Neuronal stem cell (in vitro differentiated cells): ENCODE results near the gene GNG3.
"Not testable (repeated sequence)": the region's sequence is repeated elsewhere in the genome, so short reads cannot be mapped to it uniquely, and the experiment has no call there.

Experiments
- DNase-seq: peaks from one replicate; pipeline ENCODE4 v3.0.0-alpha.2; 2013; ENCODE audit warnings: low spot score
- H2AFZ ChIP-seq: one replicate; pipeline ENCODE4 v1.6.1; 2013; ENCODE audit warnings: mild to moderate bottlenecking, low read length, inconsistent platforms
- H2AK5ac ChIP-seq: 2 replicates; pipeline ENCODE4 v1.6.1; 2013; ENCODE audit warnings: low read depth, mild to moderate bottlenecking, inconsistent platforms, low read length, moderate library complexity, mixed read lengths
- H2BK120ac ChIP-seq: 2 replicates; pipeline ENCODE4 v1.6.1; 2013; ENCODE audit warnings: low read depth, mild to moderate bottlenecking, inconsistent platforms, low read length, moderate library complexity, mixed read lengths
- H2BK12ac ChIP-seq: one replicate; pipeline ENCODE4 v1.6.1; 2013; ENCODE audit warnings: low read length, inconsistent platforms
- H2BK15ac ChIP-seq: 2 replicates; pipeline ENCODE4 v1.6.1; 2013; ENCODE audit warnings: mild to moderate bottlenecking, low read length, inconsistent platforms, mixed read lengths
- H2BK5ac ChIP-seq: one replicate; pipeline ENCODE4 v1.6.1; 2013; ENCODE audit warnings: inconsistent platforms, mild to moderate bottlenecking, low read length, moderate library complexity
- H3K14ac ChIP-seq: one replicate; pipeline ENCODE4 v1.6.1; 2013; ENCODE audit warnings: low read length, inconsistent platforms
- H3K18ac ChIP-seq: 2 replicates; pipeline ENCODE4 v1.6.1; 2013; ENCODE audit warnings: low read length, inconsistent platforms
- H3K23ac ChIP-seq: 2 replicates; pipeline ENCODE4 v1.6.1; 2013; ENCODE audit warnings: low read depth, mild to moderate bottlenecking, mixed read lengths, low read length, inconsistent platforms; ENCODE audit not compliant: poor library complexity
- H3K27ac ChIP-seq: replicated peaks from 3 replicates; pipeline ENCODE4 v1.5.1; 2013; ENCODE audit warnings: low read length, inconsistent platforms
- H3K27me3 ChIP-seq, 3 experiments: 2 replicates each; pipeline ENCODE4 v1.6.1; 2013; ENCODE audit warnings: low read length in 3 of 3, mild to moderate bottlenecking in 2 of 3, inconsistent platforms in 1 of 3, low read depth in 1 of 3, mixed read lengths in 1 of 3, moderate library complexity in 1 of 3; ENCODE audit not compliant: control insufficient read depth in 3 of 3, insufficient read depth in 3 of 3
- H3K36me3 ChIP-seq, 2 donors: replicated peaks in 1 of 2; 2 replicates each; pipeline ENCODE4 v1.6.1; 2013; ENCODE audit warnings: low read length in 2 of 2; ENCODE audit not compliant: control insufficient read depth in 2 of 2, insufficient read depth in 2 of 2
- H3K4ac ChIP-seq: 2 replicates; pipeline ENCODE4 v1.6.1; 2013; ENCODE audit warnings: inconsistent platforms, mild to moderate bottlenecking, low read length, moderate library complexity
- H3K4me1 ChIP-seq, 2 donors: 1 replicate in 1 of 2; 2 replicates in 1 of 2; pipeline ENCODE4 v1.6.1; 2013; ENCODE audit warnings: low read length in 2 of 2, low read depth in 1 of 2; ENCODE audit not compliant: control insufficient read depth in 2 of 2, insufficient read depth in 1 of 2
- H3K4me2 ChIP-seq: one replicate; pipeline ENCODE4 v1.6.1; 2013; ENCODE audit warnings: mild to moderate bottlenecking, low read length, inconsistent platforms; ENCODE audit not compliant: insufficient read depth, poor library complexity, severe bottlenecking
- H3K4me3 ChIP-seq, 2 donors: 2 replicates each; pipeline ENCODE4 v1.5.1; 2013; ENCODE audit warnings: low read length in 2 of 2, mild to moderate bottlenecking in 2 of 2, inconsistent platforms in 1 of 2, moderate library complexity in 1 of 2
- H3K79me1 ChIP-seq: one replicate; pipeline ENCODE4 v1.6.1; 2013; ENCODE audit warnings: low read depth, mild to moderate bottlenecking, inconsistent platforms, low read length, moderate library complexity
- H3K9ac ChIP-seq: one replicate; pipeline ENCODE4 v1.6.1; 2013; ENCODE audit warnings: mild to moderate bottlenecking, low read depth, low read length, inconsistent platforms; ENCODE audit not compliant: poor library complexity
- H3K9me3 ChIP-seq, 2 donors: replicated peaks in 1 of 2; 2 replicates each; pipeline versions ENCODE3 to v1.6.1; 2013; ENCODE audit warnings: low read length in 2 of 2, mild to moderate bottlenecking in 2 of 2, inconsistent platforms in 1 of 2, low read depth in 1 of 2, mixed read lengths in 1 of 2, moderate library complexity in 1 of 2; ENCODE audit not compliant: control insufficient read depth in 2 of 2, insufficient read depth in 1 of 2
- H4K8ac ChIP-seq: one replicate; pipeline ENCODE4 v1.6.1; 2013; ENCODE audit warnings: low read depth, mild to moderate bottlenecking, inconsistent platforms, low read length, moderate library complexity
- H4K91ac ChIP-seq: one replicate; pipeline ENCODE4 v1.6.1; 2013; ENCODE audit warnings: low read length, low read depth, mild to moderate bottlenecking, inconsistent platforms; ENCODE audit not compliant: poor library complexity
- WGBS, 2 donors: extraction: QIAGEN DNeasy Blood & Tissue Kit; methylation state at CpG; one replicate each; pipeline ENCODE4 v1.1.7; 2013; ENCODE audit warnings: missing lambda C conversion rate in 2 of 2, mixed read lengths in 1 of 2; ENCODE audit not compliant: insufficient read length in 2 of 2, insufficient replicate concordance in 1 of 2; ENCODE audit errors: extremely low coverage in 2 of 2; 5-methylcytosine and 5-hydroxymethylcytosine counted together

Gene GNG3

DNA sequence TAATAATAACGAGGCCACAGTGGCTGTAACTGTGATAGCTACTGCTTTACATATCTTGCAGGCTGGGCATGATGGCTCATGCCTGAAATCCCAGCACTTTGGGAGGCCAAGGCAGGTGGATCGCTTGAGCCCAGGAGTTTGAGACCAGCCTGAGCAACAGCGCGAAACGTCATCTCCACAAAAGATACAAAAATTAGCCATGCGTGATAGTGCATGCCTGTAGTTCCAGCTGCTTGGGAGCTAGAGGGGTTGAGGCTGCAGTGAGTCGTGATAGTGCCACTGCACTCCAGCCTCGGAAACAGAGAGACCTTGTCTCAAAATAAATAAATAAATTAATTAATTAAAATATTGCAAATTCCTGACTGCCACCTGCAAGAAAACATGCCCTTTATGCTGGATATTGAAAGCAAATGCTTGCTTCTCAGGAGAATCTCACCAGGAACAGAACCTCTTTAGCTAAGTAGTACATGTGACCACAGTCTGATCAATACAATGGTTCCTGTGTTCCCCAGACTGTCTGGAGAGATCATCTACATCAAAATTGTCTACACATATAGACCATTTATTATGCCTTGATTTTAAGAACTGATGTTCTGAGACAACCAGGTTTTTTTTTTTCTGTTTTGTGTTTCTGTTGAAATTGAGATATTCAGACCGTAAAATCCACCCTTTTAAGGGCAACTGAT, 40.1 kb downstream of the GNG3 start:
- no peak overlapping the region for H3K4ac ChIP-seq
- H3K4me3 ChIP-seq, result no peak overlapping the region
- H2BK5ac ChIP-seq, result no peak overlapping the region
- no peak overlapping the region for H3K14ac ChIP-seq
- H3K23ac ChIP-seq, result no peak overlapping the region
- H3K36me3 ChIP-seq, result peaks cover 8 to 13% of the 10 kb centered on the region in 2 donors
- no peak overlapping the region for H4K91ac ChIP-seq
- no peak overlapping the region for H2BK15ac ChIP-seq
- no peak overlapping the region for H2BK120ac ChIP-seq
- H3K27ac ChIP-seq, result no peak overlapping the region
- H3K18ac ChIP-seq, result no peak overlapping the region
- H2AFZ ChIP-seq, result no peak overlapping the region
- peaks cover 5% of the 10 kb centered on the region for H3K79me1 ChIP-seq
- no peaks in the 10 kb centered on the region for H3K27me3 ChIP-seq
- H3K9ac ChIP-seq, result no peak overlapping the region
- no peaks in the 10 kb centered on the region for H3K9me3 ChIP-seq
- no peak overlapping the region for H2BK12ac ChIP-seq
- DNase-seq, result no peak
- H3K4me2 ChIP-seq, result no peak overlapping the region
- no peak overlapping the region for H2AK5ac ChIP-seq
- H3K4me1 ChIP-seq, result no peaks in the 10 kb centered on the region
- no CpG with 5 or more reads among the region's 9 CpGs for WGBS, 2 donors
- H4K8ac ChIP-seq, result no peak overlapping the region

DNA sequence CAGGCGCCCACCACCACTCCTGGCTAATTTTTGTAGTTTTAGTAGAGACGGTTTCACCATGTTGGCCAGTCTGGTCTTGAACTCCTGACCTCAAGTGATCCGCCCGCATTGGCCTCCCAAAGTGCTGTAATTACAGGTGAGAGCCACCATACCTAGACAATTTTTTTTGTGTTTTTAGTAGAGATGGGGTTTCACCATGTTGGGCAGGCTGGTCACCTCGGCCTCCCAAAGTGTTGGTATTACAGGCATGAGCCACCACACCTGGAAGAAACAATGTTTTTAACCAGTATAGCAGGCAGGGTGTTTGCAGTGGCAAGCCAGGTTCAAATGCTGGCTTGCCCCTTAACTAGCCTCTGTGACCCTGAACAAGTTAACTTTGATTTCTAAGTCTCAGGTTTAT, 42.5 kb downstream of the GNG3 start:
- H3K4me1 ChIP-seq, H3K23ac ChIP-seq, H2AK5ac ChIP-seq, H3K27me3 ChIP-seq, H3K4ac ChIP-seq, H4K91ac ChIP-seq, H4K8ac ChIP-seq, H2BK12ac ChIP-seq, H2BK120ac ChIP-seq, H3K4me3 ChIP-seq, DNase-seq, H3K27ac ChIP-seq, H3K4me2 ChIP-seq, H3K9ac ChIP-seq, H2BK15ac ChIP-seq, H3K14ac ChIP-seq, H3K9me3 ChIP-seq, H2AFZ ChIP-seq, H2BK5ac ChIP-seq, H3K18ac ChIP-seq: not testable (repeated sequence)
- no CpG with 5 or more reads among the region's 5 CpGs for WGBS, 2 donors
- H3K79me1 ChIP-seq, result peaks cover 11% of the 10 kb centered on the region
- peaks cover 12 to 20% of the 10 kb centered on the region in 2 donors for H3K36me3 ChIP-seq

DNA sequence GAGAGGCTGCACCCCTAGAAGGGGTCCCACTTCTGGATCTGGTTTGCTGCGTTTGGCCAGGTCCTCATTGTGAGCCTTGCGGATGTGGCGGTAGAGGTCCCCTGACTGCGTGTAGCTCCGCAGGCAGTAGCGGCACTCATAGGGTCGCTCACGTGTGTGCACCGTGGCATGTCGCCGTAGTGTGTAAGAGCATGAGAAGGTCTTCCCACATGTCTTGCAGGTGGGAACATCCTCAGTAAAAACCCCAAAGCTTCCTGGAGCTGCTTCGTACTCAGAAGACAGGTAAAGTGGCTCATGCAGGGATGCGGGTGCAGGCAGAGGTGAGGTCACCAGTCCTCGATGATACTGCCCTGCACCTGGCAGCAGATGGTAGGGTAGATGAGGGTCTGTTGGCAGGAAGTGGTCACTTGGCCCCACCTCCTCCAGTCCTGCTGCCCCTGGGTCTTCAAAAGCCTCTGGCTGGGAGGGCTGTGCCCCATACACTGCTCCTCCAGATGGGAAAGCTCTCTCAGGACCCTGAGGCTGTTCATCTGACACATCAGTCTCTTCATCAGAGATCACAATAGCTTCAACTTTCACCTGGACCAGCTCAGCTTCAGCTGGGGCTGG, 44.8 kb downstream of the GNG3 start:
- no peaks in the 10 kb centered on the region for H3K9me3 ChIP-seq
- H3K79me1 ChIP-seq, result peaks cover 11% of the 10 kb centered on the region
- no peak overlapping the region for H3K27ac ChIP-seq
- H3K9ac ChIP-seq, result no peak overlapping the region
- no peak overlapping the region for H2AFZ ChIP-seq
- H3K4me3 ChIP-seq, result peak overlapping the region in 1 of 2 donors; percentile 39
- H2BK12ac ChIP-seq, result no peak overlapping the region
- H3K18ac ChIP-seq, result no peak overlapping the region
- H3K14ac ChIP-seq, result no peak overlapping the region
- DNase-seq, result no peak
- no peak overlapping the region for H3K23ac ChIP-seq
- H3K36me3 ChIP-seq, result peaks cover 12 to 20% of the 10 kb centered on the region in 2 donors
- H3K27me3 ChIP-seq, result no peaks in the 10 kb centered on the region
- peaks cover 4 to 5% of the 10 kb centered on the region in 2 donors for H3K4me1 ChIP-seq
- H4K8ac ChIP-seq, result no peak overlapping the region
- H2BK15ac ChIP-seq, result no peak overlapping the region
- no peak overlapping the region for H2BK120ac ChIP-seq
- no peak overlapping the region for H2BK5ac ChIP-seq
- no peak overlapping the region for H2AK5ac ChIP-seq
- H3K4ac ChIP-seq, result no peak overlapping the region
- WGBS, 2 donors, result no CpG with 5 or more reads among the region's 14 CpGs
- H3K4me2 ChIP-seq, result no peak overlapping the region
- peak overlapping the region; percentile 59 for H4K91ac ChIP-seq

DNA sequence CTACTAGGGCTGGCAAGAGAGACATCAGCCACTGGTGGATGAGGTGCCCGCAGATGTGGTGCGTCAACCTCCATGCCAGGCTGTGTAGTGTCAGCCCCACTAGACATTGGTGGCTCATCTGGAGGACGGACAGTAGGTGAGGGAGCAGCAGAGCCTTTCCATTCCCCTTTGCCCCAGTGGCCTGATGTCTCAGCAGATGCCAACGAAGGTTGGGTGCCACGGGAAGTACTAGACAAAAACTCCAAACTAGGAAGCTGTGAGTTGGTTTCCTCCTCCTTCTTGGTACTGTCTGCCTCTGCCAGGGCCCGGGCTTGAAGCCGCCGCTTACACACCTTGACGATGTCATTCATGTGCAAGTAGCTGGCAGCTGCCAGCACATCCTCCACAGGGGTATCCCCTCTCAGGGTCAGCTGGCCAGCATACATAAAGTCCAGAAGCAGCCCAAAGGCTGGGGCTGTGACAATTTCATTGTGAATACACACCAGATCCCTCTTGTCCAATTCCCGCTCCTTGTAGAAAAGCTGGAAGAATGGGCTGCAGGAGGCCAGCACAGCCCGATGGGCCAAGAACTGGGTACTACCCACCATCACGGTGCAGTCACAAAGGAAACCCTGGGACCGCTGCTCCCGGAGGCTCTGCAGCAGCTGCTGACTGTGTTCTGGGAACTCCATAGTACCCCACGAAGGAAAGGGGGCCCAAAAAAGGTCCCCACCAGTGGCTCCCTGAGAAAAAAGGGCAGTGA, 45.7 kb downstream of the GNG3 start:
- H3K4me1 ChIP-seq, result peaks cover 4 to 5% of the 10 kb centered on the region in 2 donors
- peaks cover 12 to 20% of the 10 kb centered on the region in 2 donors for H3K36me3 ChIP-seq
- no peaks in the 10 kb centered on the region for H3K27me3 ChIP-seq
- no peak overlapping the region for H2BK15ac ChIP-seq
- peak overlapping the region; percentile 67 for H3K18ac ChIP-seq
- no peak overlapping the region for H2BK120ac ChIP-seq
- DNase-seq, result no peak
- no CpG with 5 or more reads among the region's 15 CpGs for WGBS, 2 donors
- peaks cover 11% of the 10 kb centered on the region for H3K79me1 ChIP-seq
- peak overlapping the region; percentile 53 for H2AK5ac ChIP-seq
- H3K23ac ChIP-seq, result peak overlapping the region; percentile 44
- H3K4me2 ChIP-seq, result peak overlapping the region; percentile 49
- H2BK5ac ChIP-seq, result peak overlapping the region; percentile 11
- no peak overlapping the region for H3K14ac ChIP-seq
- no peak overlapping the region for H4K8ac ChIP-seq
- no peaks in the 10 kb centered on the region for H3K9me3 ChIP-seq
- H3K27ac ChIP-seq, result peak overlapping the region; percentile 19
- H3K9ac ChIP-seq, result peak overlapping the region; percentile 24
- H2AFZ ChIP-seq, result peak overlapping the region; percentile 92
- no peak overlapping the region for H2BK12ac ChIP-seq
- H3K4me3 ChIP-seq, result peak overlapping the region in 1 of 2 donors; percentile 76
- no peak overlapping the region for H3K4ac ChIP-seq
- no peak overlapping the region for H4K91ac ChIP-seq
